ENCODE measurements around the gene HSD17B2.

DNA sequence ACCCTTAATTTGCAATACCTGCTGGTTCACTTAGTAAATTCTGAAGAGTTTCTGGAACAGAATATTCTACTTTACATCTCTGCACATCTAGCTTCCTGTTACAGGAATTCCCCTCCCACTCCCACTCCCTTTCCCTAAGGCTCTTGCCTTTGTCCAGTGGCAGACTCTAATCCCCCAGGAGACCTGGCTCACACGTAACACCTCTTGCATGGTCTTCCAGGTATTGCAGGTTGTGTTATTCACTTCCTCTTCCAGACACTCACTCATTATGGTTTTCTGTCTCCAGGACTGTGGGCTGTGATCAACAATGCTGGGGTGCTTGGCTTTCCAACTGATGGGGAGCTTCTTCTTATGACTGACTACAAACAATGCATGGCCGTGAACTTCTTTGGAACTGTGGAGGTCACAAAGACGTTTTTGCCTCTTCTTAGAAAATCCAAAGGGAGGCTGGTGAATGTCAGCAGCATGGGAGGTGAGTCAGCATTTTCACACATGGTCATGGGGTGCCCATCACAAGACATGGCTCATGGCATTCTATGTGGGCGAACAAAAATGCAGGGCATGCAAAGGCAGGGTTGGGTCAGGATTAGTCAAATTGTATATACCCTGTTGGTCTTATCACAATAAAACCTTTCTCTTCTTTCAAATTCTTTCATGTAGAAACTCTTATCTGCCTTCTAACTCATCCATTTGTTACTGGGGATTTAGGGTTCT, 35.8 kb downstream of the HSD17B2 start:
- TF ChIP-seq, protein P1, sequence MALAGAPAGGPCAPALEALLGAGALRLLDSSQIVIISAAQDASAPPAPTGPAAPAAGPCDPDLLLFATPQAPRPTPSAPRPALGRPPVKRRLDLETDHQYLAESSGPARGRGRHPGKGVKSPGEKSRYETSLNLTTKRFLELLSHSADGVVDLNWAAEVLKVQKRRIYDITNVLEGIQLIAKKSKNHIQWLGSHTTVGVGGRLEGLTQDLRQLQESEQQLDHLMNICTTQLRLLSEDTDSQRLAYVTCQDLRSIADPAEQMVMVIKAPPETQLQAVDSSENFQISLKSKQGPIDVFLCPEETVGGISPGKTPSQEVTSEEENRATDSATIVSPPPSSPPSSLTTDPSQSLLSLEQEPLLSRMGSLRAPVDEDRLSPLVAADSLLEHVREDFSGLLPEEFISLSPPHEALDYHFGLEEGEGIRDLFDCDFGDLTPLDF (CRISPR knock-in tag; IDR thresholded peaks at IDR 0.05), result no peak
- TF ChIP-seq NFYB (CRISPR knock-in tag; conservative IDR thresholded peaks at IDR 0.05; ENCODE audit: low read depth), result no peak
- TF ChIP-seq, protein P2, sequence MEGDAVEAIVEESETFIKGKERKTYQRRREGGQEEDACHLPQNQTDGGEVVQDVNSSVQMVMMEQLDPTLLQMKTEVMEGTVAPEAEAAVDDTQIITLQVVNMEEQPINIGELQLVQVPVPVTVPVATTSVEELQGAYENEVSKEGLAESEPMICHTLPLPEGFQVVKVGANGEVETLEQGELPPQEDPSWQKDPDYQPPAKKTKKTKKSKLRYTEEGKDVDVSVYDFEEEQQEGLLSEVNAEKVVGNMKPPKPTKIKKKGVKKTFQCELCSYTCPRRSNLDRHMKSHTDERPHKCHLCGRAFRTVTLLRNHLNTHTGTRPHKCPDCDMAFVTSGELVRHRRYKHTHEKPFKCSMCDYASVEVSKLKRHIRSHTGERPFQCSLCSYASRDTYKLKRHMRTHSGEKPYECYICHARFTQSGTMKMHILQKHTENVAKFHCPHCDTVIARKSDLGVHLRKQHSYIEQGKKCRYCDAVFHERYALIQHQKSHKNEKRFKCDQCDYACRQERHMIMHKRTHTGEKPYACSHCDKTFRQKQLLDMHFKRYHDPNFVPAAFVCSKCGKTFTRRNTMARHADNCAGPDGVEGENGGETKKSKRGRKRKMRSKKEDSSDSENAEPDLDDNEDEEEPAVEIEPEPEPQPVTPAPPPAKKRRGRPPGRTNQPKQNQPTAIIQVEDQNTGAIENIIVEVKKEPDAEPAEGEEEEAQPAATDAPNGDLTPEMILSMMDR (IDR thresholded peaks at IDR 0.05), result no peak
- TF ChIP-seq, protein P3, sequence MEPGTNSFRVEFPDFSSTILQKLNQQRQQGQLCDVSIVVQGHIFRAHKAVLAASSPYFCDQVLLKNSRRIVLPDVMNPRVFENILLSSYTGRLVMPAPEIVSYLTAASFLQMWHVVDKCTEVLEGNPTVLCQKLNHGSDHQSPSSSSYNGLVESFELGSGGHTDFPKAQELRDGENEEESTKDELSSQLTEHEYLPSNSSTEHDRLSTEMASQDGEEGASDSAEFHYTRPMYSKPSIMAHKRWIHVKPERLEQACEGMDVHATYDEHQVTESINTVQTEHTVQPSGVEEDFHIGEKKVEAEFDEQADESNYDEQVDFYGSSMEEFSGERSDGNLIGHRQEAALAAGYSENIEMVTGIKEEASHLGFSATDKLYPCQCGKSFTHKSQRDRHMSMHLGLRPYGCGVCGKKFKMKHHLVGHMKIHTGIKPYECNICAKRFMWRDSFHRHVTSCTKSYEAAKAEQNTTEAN (CRISPR knock-in tag; IDR thresholded peaks at IDR 0.05), result no peak

Data from WTC11 (cell line).